ENCODE results near the gene TMEM184B.

GRCh38 chr22:38266120-38266519, 6.7 kb downstream of the TMEM184B start:
- TF ChIP-seq EZH2 (IDR thresholded peaks at IDR 0.05; ENCODE audit: low read depth), result no peak
- TF ChIP-seq CTCF (conservative IDR thresholded peaks at IDR 0.05), result no peak

All from PC-9 (cell line).